Stomach (tissue), 4 donors: ENCODE results near the gene PYGM.

Experiments
- CTCF ChIP-seq, 7 experiments: fragments of 450-650 bp in 4 of 7; fragments of 200-600 bp in 3 of 7; sonication (generic) in 3 of 7; IDR thresholded peaks; one replicate each; pipeline ENCODE4 v1.5.1; 2016 to 2019; ENCODE audit warnings: antibody characterized with exemption in 7 of 7, control low read depth in 2 of 7, mild to moderate bottlenecking in 1 of 7
- POLR2AphosphoS5 ChIP-seq, 3 donors: sonication (generic); formaldehyde crosslinking; IDR thresholded peaks; one replicate each; pipeline ENCODE4 v1.6.1; 2016; ENCODE audit warnings: antibody characterized with exemption in 3 of 3

- TF ChIP-seq CTCF (IDR thresholded peaks at IDR 0.05) (no peak), POLR2AphosphoS5 (IDR thresholded peaks at IDR 0.05) (no peak)
These were observed 61.3 kb downstream of the PYGM start for GRCh38 chr11:64698427-64698826.
